Activated CD4-positive, alpha-beta T cell treated with anti-CD3 and anti-CD28 coated beads for 36 hours (primary cell): ENCODE measurements around the gene CD9. TPM values are rescaled to one million over a fixed set of nuclear protein-coding genes. Genes with fewer than 3 reads are reported as not detected.
"Not testable (repeated sequence)": the region's sequence is repeated elsewhere in the genome, so short reads cannot be mapped to it uniquely, and the experiment has no call there.

Source experiments
- ATAC-seq: fragments of 200-7000 bp; cut with Tn5 transposase; one replicate; pipeline ENCODE4 v1.10.0; 2021; ENCODE audit warnings: mild to moderate bottlenecking, moderate library complexity
- CTCF ChIA-PET: fragments of 350-600 bp; sonication (Branson Sonifier 250); formaldehyde crosslinking; loops from one replicate; lab custom pipeline; 2021; ENCODE audit warnings: antibody characterized with exemption; lab: Charles Lee
- POLR2A ChIA-PET: fragments of 350-600 bp; sonication (Branson Sonifier 250); formaldehyde crosslinking; loops from one replicate; lab custom pipeline; 2021; ENCODE audit warnings: antibody characterized with exemption, inconsistent platforms; lab: Charles Lee
- DNase-seq: peaks from one replicate; pipeline ENCODE4 v3.0.0-alpha.2; 2020
- H3K27ac Mint-ChIP-seq: one replicate; pipeline ENCODE4 v1.8.0; 2021; ENCODE audit warnings: mixed read lengths
- H3K27me3 Mint-ChIP-seq: one replicate; pipeline ENCODE4 v1.8.0; 2021; ENCODE audit warnings: mixed read lengths
- H3K36me3 Mint-ChIP-seq: one replicate; pipeline ENCODE4 v1.8.0; 2021; ENCODE audit warnings: low read depth, mixed read lengths
- H3K4me1 Mint-ChIP-seq: one replicate; pipeline ENCODE4 v1.8.0; 2021; ENCODE audit warnings: mixed read lengths
- H3K4me3 Mint-ChIP-seq: one replicate; pipeline ENCODE4 v1.8.0; 2021; ENCODE audit warnings: mild to moderate bottlenecking, moderate library complexity, mixed read lengths
- H3K9me3 Mint-ChIP-seq: one replicate; pipeline ENCODE4 v1.8.0; 2021; ENCODE audit warnings: low read depth, mixed read lengths
- intact Hi-C, 2 experiments: fragments of 100-400 bp; cut with DNase I in 1 of 2; cut with micrococcal nuclease in 1 of 2; formaldehyde crosslinking; loops; one replicate each; pipeline versions ENCODE4 v1.14.2 to v1.15.1; 2022 to 2024; cut with DNase I, micrococcal nuclease
- total RNA-seq, 2 experiments: library from RNA; stranded (reverse); gene quantifications; one replicate each; pipeline ENCODE4 v1.2.3, GENCODE V29; 2021

The CD9 gene
- total RNA-seq, 2 experiments from 2014 or later: 11.5 to 12.8 TPM

DNA sequence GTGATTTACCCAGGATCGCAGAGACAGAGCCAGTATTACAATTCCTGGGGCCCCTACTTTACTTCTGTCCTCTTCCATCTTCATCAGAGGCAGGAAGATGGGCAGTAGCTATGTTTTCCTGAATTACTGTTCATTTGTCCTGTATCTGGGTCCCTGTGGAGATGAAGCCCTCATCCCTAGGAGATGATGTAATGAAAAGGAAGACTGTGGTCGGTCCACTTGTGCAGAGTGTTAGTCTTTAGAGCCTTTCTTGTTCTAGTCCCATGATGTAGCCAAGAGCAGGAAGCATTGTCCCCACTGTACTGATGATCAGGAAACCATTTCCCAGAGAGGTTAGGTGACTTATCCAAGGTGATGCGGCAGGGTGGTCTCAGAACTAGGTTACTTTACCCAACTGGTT lies 2.6 kb downstream of the CD9 start:
- intact Hi-C loops: no loop called here
- H3K4me3 Mint-ChIP-seq: no peak overlapping the region
- no peaks in the 10 kb centered on the region for H3K9me3 Mint-ChIP-seq
- ChIA-PET POLR2A (no interaction called here), CTCF (interaction anchor here (0.8 to 3.0 kb wide), 7 partner anchors 7 to 102 kb away, joined by 3 to 15 read pairs (median 3); no protein-coding TSS in a partner anchor)
- H3K4me1 Mint-ChIP-seq: peaks cover 14% of the 10 kb centered on the region
- H3K27ac Mint-ChIP-seq: no peak overlapping the region
- H3K27me3 Mint-ChIP-seq: peaks cover 38% of the 10 kb centered on the region
- ATAC-seq: no peak
- no peak for DNase-seq
- no peaks in the 10 kb centered on the region for H3K36me3 Mint-ChIP-seq

DNA sequence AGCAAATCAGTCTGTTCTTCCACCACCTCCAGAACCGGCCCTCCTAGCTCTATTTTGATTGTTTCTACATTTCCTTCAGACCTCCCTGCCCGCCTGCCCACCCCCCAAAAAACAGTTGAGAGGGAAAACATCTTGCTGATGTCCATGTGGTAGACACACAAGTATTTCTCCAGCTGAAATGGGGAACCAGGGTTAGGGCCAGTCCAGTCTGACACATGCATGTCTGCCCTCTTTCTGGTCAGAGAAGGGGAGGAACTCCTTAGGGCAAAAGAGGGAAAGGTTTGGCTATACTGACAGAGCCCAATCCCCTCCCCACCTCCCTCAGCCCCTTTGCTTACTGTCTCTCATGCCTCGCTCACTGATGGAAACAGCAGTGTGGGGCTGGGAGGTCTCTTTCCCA lies 3.4 kb downstream of the CD9 start:
- DNase-seq: no peak
- no peaks in the 10 kb centered on the region for H3K9me3 Mint-ChIP-seq
- H3K4me3 Mint-ChIP-seq: no peak overlapping the region
- no peak for ATAC-seq
- POLR2A ChIA-PET: no interaction called here
- CTCF ChIA-PET: interaction anchor here (0.6 to 3.0 kb wide), 7 partner anchors 8 to 259 kb away, joined by 3 to 15 read pairs (median 3); partner anchors contain the start of gene ANO2
- H3K27ac Mint-ChIP-seq: no peak overlapping the region
- H3K4me1 Mint-ChIP-seq: peaks cover 14% of the 10 kb centered on the region
- H3K27me3 Mint-ChIP-seq: peaks cover 33% of the 10 kb centered on the region
- intact Hi-C loops: no loop called here
- no peaks in the 10 kb centered on the region for H3K36me3 Mint-ChIP-seq

DNA sequence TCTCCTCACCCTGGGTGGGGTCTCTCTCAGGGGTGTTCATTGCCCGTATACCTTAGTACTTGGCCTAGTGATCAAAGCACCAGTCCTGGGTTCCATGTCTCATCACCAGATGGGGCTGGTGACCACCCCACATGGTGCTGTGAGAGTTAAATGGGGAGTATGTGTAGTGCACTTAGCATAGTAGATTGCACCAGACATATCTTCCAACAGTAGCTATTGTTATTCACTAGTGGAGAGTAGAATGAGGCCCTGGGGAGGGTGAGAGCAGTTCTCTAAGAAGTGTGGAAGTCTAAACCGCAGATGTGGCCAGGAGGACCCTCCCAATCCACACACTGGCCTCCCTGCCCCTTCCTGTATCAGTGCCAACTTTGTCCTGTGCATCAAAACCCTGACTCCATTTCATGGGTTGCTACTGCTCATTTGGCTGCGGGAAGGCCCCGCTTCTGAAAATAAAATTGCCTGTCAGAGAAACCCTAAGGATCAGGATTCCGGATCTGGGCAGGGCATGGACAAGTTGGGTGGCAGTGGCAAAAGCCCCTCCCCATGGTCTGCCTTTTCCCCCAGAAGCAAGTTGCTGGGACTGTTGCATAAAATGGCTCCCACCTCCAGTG lies 4.4 kb downstream of the CD9 start:
- DNase-seq (peak; percentile 28), ATAC-seq (peak; percentile 34)
- Mint-ChIP-seq H3K36me3 (no peaks in the 10 kb centered on the region), H3K27ac (no peak overlapping the region), H3K4me3 (no peak overlapping the region), H3K4me1 (peaks cover 6% of the 10 kb centered on the region), H3K9me3 (no peaks in the 10 kb centered on the region), H3K27me3 (peaks cover 30% of the 10 kb centered on the region)
- intact Hi-C loops: no loop called here
- POLR2A ChIA-PET: no interaction called here
- CTCF ChIA-PET: interaction anchor here (1.0 to 3.0 kb wide), 5 partner anchors 8 to 80 kb away, joined by 3 to 15 read pairs (median 4); no protein-coding TSS in a partner anchor

DNA sequence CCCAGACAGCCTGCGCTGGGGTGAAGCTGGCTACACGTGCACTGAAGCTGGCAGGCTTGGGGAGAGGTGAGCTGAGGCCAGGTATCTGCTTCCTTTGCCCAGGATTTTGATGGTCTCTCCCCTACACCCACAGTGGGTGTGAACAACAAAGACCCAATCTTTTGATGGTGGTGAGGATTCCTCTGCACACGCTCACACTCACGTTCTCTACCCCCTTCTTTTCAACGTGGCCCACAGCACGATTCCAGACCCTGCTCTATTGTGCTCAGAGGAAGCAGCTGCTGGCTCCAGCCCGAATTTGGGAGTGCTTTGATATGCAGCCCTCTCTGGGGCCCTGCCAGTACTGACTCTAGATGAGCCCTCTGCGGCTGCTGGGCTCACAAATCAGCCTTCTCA lies 4.9 kb downstream of the CD9 start:
- Mint-ChIP-seq H3K27ac (peak overlapping the region; percentile 13), H3K9me3 (no peaks in the 10 kb centered on the region), H3K36me3 (no peaks in the 10 kb centered on the region), H3K4me1 (peaks cover 3% of the 10 kb centered on the region), H3K4me3 (no peak overlapping the region), H3K27me3 (peaks cover 30% of the 10 kb centered on the region)
- ATAC-seq (no peak), DNase-seq (no peak)
- ChIA-PET POLR2A (no interaction called here), CTCF (interaction anchor here (1.0 to 3.0 kb wide), 4 partner anchors 8 to 79 kb away, joined by 4 to 15 read pairs (median 6); no protein-coding TSS in a partner anchor)
- intact Hi-C loops: no loop called here

DNA sequence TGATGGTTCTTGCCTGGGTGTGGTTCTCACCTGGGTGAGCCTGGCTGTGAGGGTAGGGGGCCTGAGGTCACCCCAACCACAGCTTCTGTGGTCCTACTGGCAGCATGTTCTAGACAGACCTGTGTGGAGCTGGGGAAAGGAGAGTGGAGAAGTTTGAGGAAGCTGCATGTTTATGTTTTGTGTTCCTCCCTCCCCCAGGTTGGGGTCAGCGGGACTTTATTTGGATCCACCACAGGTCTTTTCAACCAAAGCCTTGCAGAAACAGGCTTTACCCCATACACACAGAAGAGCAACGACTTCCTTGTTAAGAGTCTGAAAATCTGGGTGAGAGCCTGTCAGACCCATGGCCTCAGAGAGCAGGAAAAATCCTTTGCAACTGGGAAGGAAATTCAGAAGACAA lies 5.6 kb downstream of the CD9 start:
- ChIA-PET CTCF (interaction anchor here (1.0 to 3.0 kb wide), 3 partner anchors 9 to 79 kb away, joined by 4 to 15 read pairs (median 4); no protein-coding TSS in a partner anchor), POLR2A (no interaction called here)
- Mint-ChIP-seq H3K4me1 (peaks cover 3% of the 10 kb centered on the region), H3K4me3 (no peak overlapping the region), H3K36me3 (no peaks in the 10 kb centered on the region), H3K27ac (no peak overlapping the region), H3K27me3 (peaks cover 30% of the 10 kb centered on the region), H3K9me3 (no peaks in the 10 kb centered on the region)
- ATAC-seq (no peak), DNase-seq (no peak)
- intact Hi-C loops: no loop called here

DNA sequence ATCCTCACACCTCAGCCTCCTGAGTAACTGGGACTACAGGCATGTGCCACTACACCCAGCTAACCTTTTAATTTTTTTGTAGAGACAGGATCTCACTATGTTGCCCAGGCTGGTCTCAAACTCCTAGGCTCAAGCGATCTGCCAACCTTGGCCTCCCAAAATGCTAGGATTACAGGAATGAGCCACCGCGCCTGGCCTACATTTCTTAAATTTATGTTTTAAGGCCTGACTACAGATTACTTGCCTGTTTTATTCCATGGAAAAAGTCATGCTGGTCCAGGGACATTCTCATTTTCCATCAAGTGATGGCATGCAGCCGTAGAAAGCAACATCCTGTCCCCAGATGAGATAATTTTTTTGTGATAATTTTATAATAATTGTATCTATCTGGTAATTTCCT lies 6.1 kb downstream of the CD9 start:
- H3K9me3 Mint-ChIP-seq: no peaks in the 10 kb centered on the region
- CTCF ChIA-PET: interaction anchor here (0.5 to 1.4 kb wide), 4 partner anchors 8 to 170 kb away, joined by 3 to 4 read pairs (median 4); no protein-coding TSS in a partner anchor
- H3K36me3 Mint-ChIP-seq: no peaks in the 10 kb centered on the region
- ATAC-seq: no peak
- no peak overlapping the region for H3K27ac Mint-ChIP-seq
- peaks cover 27% of the 10 kb centered on the region for H3K27me3 Mint-ChIP-seq
- no peak for DNase-seq
- intact Hi-C loops: no loop called here
- POLR2A ChIA-PET: no interaction called here
- H3K4me3 Mint-ChIP-seq: no peak overlapping the region
- H3K4me1 Mint-ChIP-seq: peaks cover 3% of the 10 kb centered on the region

DNA sequence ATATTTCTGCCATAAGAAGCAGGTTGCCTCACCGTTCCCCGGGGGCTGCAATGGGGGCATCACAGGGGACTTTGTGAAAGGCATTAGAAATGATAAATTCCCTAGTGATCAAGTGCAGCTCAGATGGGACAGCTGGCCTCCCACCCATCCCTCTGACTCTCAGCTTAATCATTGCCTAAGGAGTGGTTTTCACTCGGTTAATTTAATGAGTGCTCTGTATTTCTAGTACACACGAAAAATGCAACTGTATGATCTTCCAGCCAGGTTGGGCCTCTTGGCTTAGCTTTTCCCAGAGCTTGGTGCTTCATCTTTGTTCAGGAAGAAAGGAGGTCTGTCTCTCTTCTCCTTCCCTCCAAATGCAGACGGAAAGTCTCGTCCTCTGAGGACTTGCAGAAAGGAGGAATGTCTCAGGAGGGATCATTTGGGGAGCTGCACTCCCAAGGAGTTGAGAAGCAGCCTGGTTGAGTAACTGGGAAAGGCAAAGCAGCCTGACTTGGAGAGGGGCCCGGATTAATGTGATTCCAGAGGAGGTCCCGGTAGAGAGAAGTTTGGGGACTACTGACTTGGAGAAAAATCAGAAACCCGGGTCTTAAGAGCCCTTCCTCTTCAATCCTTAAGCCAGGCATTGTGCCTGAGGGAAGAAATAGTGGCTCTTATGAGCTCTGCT lies 7.2 kb downstream of the CD9 start:
- H3K27ac Mint-ChIP-seq: no peak overlapping the region
- POLR2A ChIA-PET: no interaction called here
- no peak overlapping the region for H3K4me3 Mint-ChIP-seq

DNA sequence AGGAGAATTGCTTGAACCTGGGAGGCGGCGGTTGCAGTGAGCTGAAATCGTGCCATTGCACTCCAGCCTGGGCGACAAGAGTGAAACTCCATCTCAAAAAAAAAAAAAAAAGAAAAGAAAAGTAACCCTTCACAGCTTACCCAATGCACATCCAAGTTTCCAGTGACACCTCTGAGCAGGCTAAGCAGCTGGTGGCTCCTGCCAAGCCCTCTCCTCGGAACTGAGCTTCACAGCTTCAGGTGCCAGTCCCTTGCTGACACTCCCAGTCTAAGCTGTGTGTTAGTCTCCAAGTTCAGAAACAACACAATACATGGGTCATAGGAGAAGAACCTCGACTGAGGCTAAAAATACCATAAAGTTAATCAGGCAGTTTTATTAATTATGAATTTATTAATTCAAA lies 7.9 kb downstream of the CD9 start:
- ATAC-seq: no peak
- no peak for DNase-seq
- no peaks in the 10 kb centered on the region for H3K36me3 Mint-ChIP-seq
- POLR2A ChIA-PET: no interaction called here
- CTCF ChIA-PET: interaction anchor here (0.7 kb wide), 1 partner anchor 241 kb away, joined by 3 read pairs; no protein-coding TSS in a partner anchor
- H3K27me3 Mint-ChIP-seq: peaks cover 10% of the 10 kb centered on the region
- intact Hi-C loops: no loop called here
- H3K27ac Mint-ChIP-seq: no peak overlapping the region
- peaks cover 3% of the 10 kb centered on the region for H3K4me1 Mint-ChIP-seq
- no peaks in the 10 kb centered on the region for H3K9me3 Mint-ChIP-seq
- no peak overlapping the region for H3K4me3 Mint-ChIP-seq

More for the DNA sequence above, 7.2 kb downstream of the CD9 start:
- peaks cover 3% of the 10 kb centered on the region for H3K4me1 Mint-ChIP-seq
- DNase-seq: no peak
- no peak for ATAC-seq
- H3K27me3 Mint-ChIP-seq: peaks cover 17% of the 10 kb centered on the region
- CTCF ChIA-PET: interaction anchor here (0.7 to 1.4 kb wide), 4 partner anchors 9 to 240 kb away, joined by 3 to 5 read pairs (median 4); no protein-coding TSS in a partner anchor
- H3K36me3 Mint-ChIP-seq: no peaks in the 10 kb centered on the region
- H3K9me3 Mint-ChIP-seq: no peaks in the 10 kb centered on the region
- intact Hi-C loops: no loop called here

DNA sequence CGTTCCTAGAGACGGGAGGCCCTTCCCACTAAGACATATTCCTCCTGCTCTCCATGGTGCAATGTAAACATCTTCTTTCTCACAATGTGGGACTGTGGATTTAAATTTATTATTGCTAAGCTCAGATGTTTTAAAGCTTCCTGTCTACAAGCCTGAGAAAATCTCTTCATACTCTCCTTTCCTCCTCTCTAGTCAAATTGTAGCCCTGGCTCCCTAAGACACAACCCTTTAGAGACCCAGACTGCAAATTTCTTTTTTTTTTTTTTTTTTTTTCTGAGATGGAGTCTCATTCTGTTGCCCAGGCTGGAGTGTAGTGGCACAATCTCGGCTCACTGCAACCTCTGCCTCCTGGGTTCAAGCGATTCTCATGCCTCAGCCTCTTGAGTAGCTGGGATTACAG lies 9.2 kb downstream of the CD9 start:
- ATAC-seq, DNase-seq, H3K9me3 Mint-ChIP-seq, H3K4me1 Mint-ChIP-seq, intact Hi-C loops, H3K36me3 Mint-ChIP-seq, H3K4me3 Mint-ChIP-seq, H3K27me3 Mint-ChIP-seq, H3K27ac Mint-ChIP-seq, POLR2A ChIA-PET: not testable (repeated sequence)
- CTCF ChIA-PET: interaction anchor here (0.6 to 1.2 kb wide), 2 partner anchors 63 to 75 kb away, joined by 3 to 5 read pairs; no protein-coding TSS in a partner anchor

DNA sequence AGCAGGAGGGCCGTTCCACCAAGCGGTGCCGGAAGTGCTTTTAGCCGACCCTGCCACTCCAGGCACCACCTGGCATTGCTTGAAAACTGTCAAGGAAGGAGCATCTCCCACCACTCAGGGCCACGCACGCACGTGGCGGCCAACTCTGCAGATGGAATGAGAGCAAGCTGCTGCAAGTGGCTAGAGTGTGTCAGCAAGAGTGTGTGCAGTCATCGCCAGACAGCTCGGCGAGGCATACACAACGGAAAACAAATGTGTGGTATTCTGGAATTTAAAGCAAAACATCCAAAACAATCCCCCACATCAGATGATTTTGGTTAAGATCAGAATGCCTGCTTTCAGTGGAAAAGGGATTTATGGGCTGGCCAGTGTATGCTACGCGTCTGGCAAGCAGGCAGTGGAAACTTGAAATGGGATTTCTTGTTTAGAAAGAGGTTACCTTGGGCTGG lies 11.2 kb downstream of the CD9 start:
- no peak overlapping the region for H3K4me3 Mint-ChIP-seq
- H3K27me3 Mint-ChIP-seq: no peaks in the 10 kb centered on the region
- ATAC-seq (no peak), DNase-seq (no peak)
- ChIA-PET CTCF (interaction anchor here (0.6 to 3.8 kb wide), 3 partner anchors 10 to 53 kb away, joined by 3 to 11 read pairs (median 4); no protein-coding TSS in a partner anchor), POLR2A (no interaction called here)
- H3K4me1 Mint-ChIP-seq: peaks cover 8% of the 10 kb centered on the region
- H3K36me3 Mint-ChIP-seq: no peaks in the 10 kb centered on the region
- H3K9me3 Mint-ChIP-seq: no peaks in the 10 kb centered on the region
- intact Hi-C loops: no loop called here
- no peak overlapping the region for H3K27ac Mint-ChIP-seq

DNA sequence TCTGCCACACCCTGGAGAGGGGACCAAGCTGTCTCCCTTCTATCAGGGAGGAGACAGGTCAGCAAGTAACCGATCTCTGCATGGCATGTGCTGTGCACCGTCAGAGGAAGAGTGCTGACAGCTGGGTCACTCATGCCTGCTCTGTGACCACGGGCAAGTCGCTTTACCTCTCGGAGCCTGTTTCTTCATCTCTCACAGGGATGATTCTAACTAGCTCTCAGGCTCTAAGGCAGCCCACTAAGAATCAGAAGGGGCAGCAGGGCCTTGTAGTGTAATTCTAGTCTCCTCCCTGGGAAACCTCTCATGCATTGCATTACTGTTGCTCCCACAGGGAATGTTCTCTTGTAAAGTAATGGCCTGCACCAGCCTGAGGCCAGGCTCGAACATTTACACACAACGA lies 11.9 kb downstream of the CD9 start:
- no peak for DNase-seq
- Mint-ChIP-seq H3K9me3 (no peaks in the 10 kb centered on the region), H3K4me1 (peaks cover 9% of the 10 kb centered on the region), H3K36me3 (no peaks in the 10 kb centered on the region), H3K27me3 (no peaks in the 10 kb centered on the region), H3K27ac (no peak overlapping the region), H3K4me3 (no peak overlapping the region)
- no peak for ATAC-seq
- ChIA-PET POLR2A (interaction anchor here (0.5 kb wide), 1 partner anchor 106 kb away, joined by 5 read pairs; no protein-coding TSS in a partner anchor), CTCF (interaction anchor here (0.6 to 3.8 kb wide), 3 partner anchors 10 to 53 kb away, joined by 3 to 11 read pairs (median 4); no protein-coding TSS in a partner anchor)
- intact Hi-C loops: no loop called here
